Activated effector memory CD4-positive, alpha-beta T cell treated with Interleukin-2 at 50 U/mL for 16 hours (primary cell): ENCODE results near the gene PWP2.

Experiments used
- DNase-seq: peaks from one replicate; pipeline ENCODE4 v3.0.0-alpha.2; 2020

PWP2 gene

GRCh38 chr21:44107026-44107501, at the start of gene PWP2:
Gene PWP2 (plus strand): TSS chr21:44107399. CDS start chr21:44107417, 18 bp downstream.
- peak; percentile 29 for DNase-seq

- peak; percentile 20 for DNase-seq
Measured at GRCh38 chr21:44057960-44058651, 49.1 kb upstream of the PWP2 start.

- DNase-seq = no peak
Measured at GRCh38 chr21:44058652-44058964, 48.6 kb upstream of the PWP2 start.

GRCh38 chr21:44058981-44059380, 48.2 kb upstream of the PWP2 start:
- no peak for DNase-seq

GRCh38 chr21:44059710-44060109, 47.5 kb upstream of the PWP2 start:
- DNase-seq = no peak

GRCh38 chr21:44062380-44062779, 44.8 kb upstream of the PWP2 start:
- DNase-seq = no peak

- DNase-seq = no peak
Measured at GRCh38 chr21:44063151-44063912, 43.9 kb upstream of the PWP2 start.

- no peak for DNase-seq
Measured at GRCh38 chr21:44064852-44065403, 42.3 kb upstream of the PWP2 start.

GRCh38 chr21:44065428-44065827, 41.8 kb upstream of the PWP2 start:
- peak; percentile 64 for DNase-seq

GRCh38 chr21:44066116-44066515, 41.1 kb upstream of the PWP2 start:
- DNase-seq = no peak

GRCh38 chr21:44067011-44067839, 40.0 kb upstream of the PWP2 start:
- no peak for DNase-seq

GRCh38 chr21:44070391-44070790, 36.8 kb upstream of the PWP2 start:
- no peak for DNase-seq

GRCh38 chr21:44071359-44072104, 35.7 kb upstream of the PWP2 start:
- DNase-seq = no peak

- no peak for DNase-seq
Measured at GRCh38 chr21:44072111-44072510, 35.1 kb upstream of the PWP2 start.

GRCh38 chr21:44074315-44074958, 32.8 kb upstream of the PWP2 start:
- no peak for DNase-seq

GRCh38 chr21:44076316-44076715, 30.9 kb upstream of the PWP2 start:
- DNase-seq = no peak

GRCh38 chr21:44078411-44078981, 28.7 kb upstream of the PWP2 start:
- no peak for DNase-seq

- no peak for DNase-seq
Measured at GRCh38 chr21:44079446-44079845, 27.8 kb upstream of the PWP2 start.

GRCh38 chr21:44079846-44080245, 27.4 kb upstream of the PWP2 start:
- DNase-seq = no peak

GRCh38 chr21:44082648-44083440, 24.4 kb upstream of the PWP2 start:
- DNase-seq = no peak
